KMS-11 (cell line): ENCODE measurements around the gene PKNOX1.

ENCODE experiments used
- H2AFZ ChIP-seq: fragments of 200-600 bp; sonication (generic); 2 replicates; pipeline ENCODE4 v1.6.1; 2016; ENCODE audit warnings: antibody characterized with exemption, mixed run types, low read depth
- H3K27ac ChIP-seq: fragments of 200-600 bp; sonication (generic); 2 replicates; pipeline ENCODE4 v1.6.1; 2016; ENCODE audit warnings: mild to moderate bottlenecking, mixed run types
- H3K27me3 ChIP-seq: fragments of 200-600 bp; sonication (generic); 2 replicates; pipeline ENCODE4 v1.6.1; 2017; ENCODE audit warnings: mild to moderate bottlenecking, low read depth, mixed run types, moderate library complexity; ENCODE audit not compliant: insufficient read depth
- H3K36me3 ChIP-seq: fragments of 200-600 bp; sonication (generic); 2 replicates; pipeline ENCODE4 v1.6.1; 2017; ENCODE audit warnings: mild to moderate bottlenecking, mixed run types; ENCODE audit not compliant: insufficient read depth
- H3K4me1 ChIP-seq: fragments of 200-600 bp; sonication (generic); 2 replicates; pipeline ENCODE4 v1.6.1; 2016; ENCODE audit warnings: mild to moderate bottlenecking, low read depth, mixed run types; ENCODE audit not compliant: poor library complexity, severe bottlenecking
- H3K4me2 ChIP-seq: fragments of 200-600 bp; sonication (generic); 2 replicates; pipeline ENCODE4 v1.7.0; 2016; ENCODE audit warnings: mild to moderate bottlenecking, mixed run types
- H3K4me3 ChIP-seq: fragments of 200-600 bp; sonication (generic); IDR thresholded peaks from 2 replicates; pipeline ENCODE4 v1.6.1; 2017; ENCODE audit warnings: low read depth, low read length, mixed read lengths; ENCODE audit not compliant: insufficient read depth
- H3K79me2 ChIP-seq: fragments of 200-600 bp; sonication (generic); 2 replicates; pipeline ENCODE4 v1.6.1; 2016; ENCODE audit warnings: low read depth, mixed run types; ENCODE audit not compliant: insufficient read depth
- H3K9ac ChIP-seq: fragments of 200-600 bp; sonication (generic); 2 replicates; pipeline ENCODE4 v1.6.1; 2016; ENCODE audit warnings: mild to moderate bottlenecking, mixed run types
- H4K20me1 ChIP-seq: fragments of 200-600 bp; sonication (generic); 2 replicates; pipeline ENCODE4 v1.6.1; 2016; ENCODE audit warnings: mild to moderate bottlenecking, mixed run types; ENCODE audit not compliant: insufficient read depth
- CTCF ChIP-seq: fragments of 200-600 bp; sonication (generic); conservative IDR thresholded peaks from 2 replicates; pipeline ENCODE4 v1.6.1; 2017; ENCODE audit warnings: low read depth, mild to moderate bottlenecking, antibody characterized with exemption, low read length, moderate library complexity, mixed read lengths

PKNOX1 gene

GRCh38 chr21:43021756-43022600 lies 47.6 kb downstream of the PKNOX1 start:
- no peaks in the 10 kb centered on the region for H3K36me3 ChIP-seq
- no peak overlapping the region for H3K9ac ChIP-seq

GRCh38 chr21:43023175-43023574 lies 48.8 kb downstream of the PKNOX1 start:
- Histone ChIP-seq H3K27me3 (no peaks in the 10 kb centered on the region), H3K4me2 (no peak overlapping the region), H4K20me1 (no peaks in the 10 kb centered on the region; the same call in 1 of the 2 replicates), H2AFZ (no peak overlapping the region), H3K9ac (no peak overlapping the region), H3K79me2 (no peaks in the 10 kb centered on the region), H3K4me3 (no peak overlapping the region), H3K27ac (no peak overlapping the region), H3K36me3 (no peaks in the 10 kb centered on the region), H3K4me1 (no peaks in the 10 kb centered on the region)
- TF ChIP-seq CTCF, result no peak

More at GRCh38 chr21:43021756-43022600, 47.6 kb downstream of the PKNOX1 start:
- H3K27ac ChIP-seq, result no peak overlapping the region
- no peak for TF ChIP-seq CTCF
- H3K79me2 ChIP-seq, result no peaks in the 10 kb centered on the region
- H4K20me1 ChIP-seq, result no peaks in the 10 kb centered on the region; the same call in 1 of the 2 replicates
- H3K27me3 ChIP-seq, result no peaks in the 10 kb centered on the region
- no peak overlapping the region for H2AFZ ChIP-seq
- H3K4me3 ChIP-seq, result no peak overlapping the region
- H3K4me2 ChIP-seq, result no peak overlapping the region
- H3K4me1 ChIP-seq, result no peaks in the 10 kb centered on the region

GRCh38 chr21:43024439-43025136 lies 50.2 kb downstream of the PKNOX1 start:
- no peaks in the 10 kb centered on the region for H3K4me1 ChIP-seq
- no peak for TF ChIP-seq CTCF
- H3K27ac ChIP-seq, result no peak overlapping the region
- no peaks in the 10 kb centered on the region for H3K27me3 ChIP-seq
- no peaks in the 10 kb centered on the region for H3K36me3 ChIP-seq
- no peak overlapping the region for H3K4me3 ChIP-seq
- no peak overlapping the region for H2AFZ ChIP-seq
- no peaks in the 10 kb centered on the region for H3K79me2 ChIP-seq
- H4K20me1 ChIP-seq, result no peaks in the 10 kb centered on the region; the same call in 1 of the 2 replicates
- H3K9ac ChIP-seq, result no peak overlapping the region
- no peak overlapping the region for H3K4me2 ChIP-seq

- H2AFZ ChIP-seq, result no peak overlapping the region
Observed at GRCh38 chr21:43025636-43026180, 51.3 kb downstream of the PKNOX1 start.

More at GRCh38 chr21:43025636-43026180, 51.3 kb downstream of the PKNOX1 start:
- no peak for TF ChIP-seq CTCF
- Histone ChIP-seq H3K79me2 (no peaks in the 10 kb centered on the region), H3K9ac (no peak overlapping the region), H3K4me1 (no peaks in the 10 kb centered on the region), H3K36me3 (no peaks in the 10 kb centered on the region), H3K4me3 (no peak overlapping the region), H3K27ac (no peak overlapping the region), H3K27me3 (no peaks in the 10 kb centered on the region), H4K20me1 (no peaks in the 10 kb centered on the region; the same call in 1 of the 2 replicates), H3K4me2 (no peak overlapping the region)
